ENCODE data around the gene TVP23C. TPM values are rescaled to one million over a fixed set of nuclear protein-coding genes. Genes with fewer than 3 reads are reported as not detected.

The TVP23C gene
- total and polyA plus RNA-seq, 12 donors = 4.0 to 51.8 (median 17.5) TPM

GRCh38 chr17:15452746-15453145 lies 110.5 kb downstream of the TVP23C start:
- Histone ChIP-seq H3K4me1 (replicated peaks in 1 of 2) (peaks cover 11 to 16% of the 10 kb centered on the region in 2 donors), H3K36me3 (replicated peaks in 1 of 2) (no peaks in the 10 kb centered on the region), H3K27me3 (no peaks in the 10 kb centered on the region), H3K4me3 (no peak overlapping the region), H3K27ac (no peak overlapping the region), H3K9me3 (replicated peaks in 1 of 3) (no peaks in the 10 kb centered on the region)
- TF ChIP-seq POLR2A (IDR thresholded peaks at IDR 0.05) (no peak), CTCF (IDR thresholded peaks at IDR 0.05) (no peak)
- intact Hi-C loops (cut with DNase I) = no loop called here
- 19 to 45% (median 40%) methylated on average over 1 of the region's 1 CpG for WGBS, 4 donors
- no peak for DNase-seq

Small RNAs within 50 kb of the gene (small RNA-seq; reads per million reads assigned to genes)
- gene AC005838.1 = 0 reads per million in 2 donors
- 0 reads per million in 2 donors for gene RF00090

Other genes starting within 250 kb of the TVP23C start
- 1 to 10 TPM in 3 of 9 donors, under 1 TPM in 4, not detected in 2; 0.39 to 5.5 (median 0.90) TPM for gene TEKT3, start 221.9 kb downstream of the TVP23C start, total RNA-seq
- gene TEKT3, start 221.9 kb downstream of the TVP23C start, polyA plus RNA-seq = 1 to 10 TPM; 1.2 to 2.1 (median 1.7) TPM
- 10 to 100 TPM in 4 of 9 donors, 1 to 10 TPM in 5; 1.5 to 18.8 (median 6.9) TPM for gene CDRT4, start 95.9 kb downstream of the TVP23C start, total RNA-seq
- 10 to 100 TPM; 16.0 to 49.6 (median 36.9) TPM for gene CDRT4, start 95.9 kb downstream of the TVP23C start, polyA plus RNA-seq
- 1 to 10 TPM in 6 of 9 donors, under 1 TPM in 3; 0.18 to 7.8 (median 2.1) TPM for gene FBXW10B, start 56.2 kb upstream of the TVP23C start, total RNA-seq
- 10 to 100 TPM in 1 of 3 donors, 1 to 10 TPM in 2; 2.0 to 12.2 (median 5.5) TPM for gene FBXW10B, start 56.2 kb upstream of the TVP23C start, polyA plus RNA-seq
- gene TRIM16, start 120.8 kb upstream of the TVP23C start, total RNA-seq = 100 to 1,000 TPM in 1 of 9 donors, 10 to 100 TPM in 8; 30.3 to 109 (median 46.1) TPM
- gene TRIM16, start 120.8 kb upstream of the TVP23C start, polyA plus RNA-seq = 10 to 100 TPM in 2 of 3 donors, 1 to 10 TPM in 1; 7.1 to 60.0 (median 10.9) TPM
- 10 to 100 TPM; 17.6 to 35.1 (median 24.3) TPM for gene ZNF286A, start 136.3 kb upstream of the TVP23C start, total RNA-seq
- gene ZNF286A, start 136.3 kb upstream of the TVP23C start, polyA plus RNA-seq = 10 to 100 TPM; 12.1 to 25.0 (median 16.5) TPM
- gene TBC1D26, start 168.8 kb upstream of the TVP23C start, total RNA-seq = under 1 TPM in 1 of 9 donors, not detected in 8; 0.44 TPM
- gene TBC1D26, start 168.8 kb upstream of the TVP23C start, polyA plus RNA-seq = under 1 TPM in 2 of 3 donors, not detected in 1; 0.48 to 0.54 TPM

All from adrenal gland (tissue), 12 donors.